ENCODE results near the gene MGLL.

The MGLL gene

DNA sequence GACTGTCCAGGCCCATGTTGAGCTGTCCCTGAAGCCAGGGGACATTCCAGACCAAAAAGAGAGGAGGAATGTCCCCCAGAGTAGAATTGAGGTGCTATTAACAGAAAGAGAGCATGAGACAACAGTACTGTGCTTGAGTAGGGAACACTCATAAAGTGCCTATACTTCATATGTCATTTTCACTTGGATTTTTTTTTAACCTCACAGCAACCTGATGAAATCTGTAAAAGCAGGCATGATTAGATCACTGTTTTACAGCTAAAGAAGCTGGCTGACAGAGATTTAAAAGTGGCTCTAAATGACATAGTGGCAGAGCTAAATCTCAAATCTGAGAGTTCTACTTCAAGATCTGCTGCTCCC lies 174.5 kb downstream of the MGLL start:
- no peak for DNase-seq (ENCODE audit: low spot score)
- TF ChIP-seq, protein P1, sequence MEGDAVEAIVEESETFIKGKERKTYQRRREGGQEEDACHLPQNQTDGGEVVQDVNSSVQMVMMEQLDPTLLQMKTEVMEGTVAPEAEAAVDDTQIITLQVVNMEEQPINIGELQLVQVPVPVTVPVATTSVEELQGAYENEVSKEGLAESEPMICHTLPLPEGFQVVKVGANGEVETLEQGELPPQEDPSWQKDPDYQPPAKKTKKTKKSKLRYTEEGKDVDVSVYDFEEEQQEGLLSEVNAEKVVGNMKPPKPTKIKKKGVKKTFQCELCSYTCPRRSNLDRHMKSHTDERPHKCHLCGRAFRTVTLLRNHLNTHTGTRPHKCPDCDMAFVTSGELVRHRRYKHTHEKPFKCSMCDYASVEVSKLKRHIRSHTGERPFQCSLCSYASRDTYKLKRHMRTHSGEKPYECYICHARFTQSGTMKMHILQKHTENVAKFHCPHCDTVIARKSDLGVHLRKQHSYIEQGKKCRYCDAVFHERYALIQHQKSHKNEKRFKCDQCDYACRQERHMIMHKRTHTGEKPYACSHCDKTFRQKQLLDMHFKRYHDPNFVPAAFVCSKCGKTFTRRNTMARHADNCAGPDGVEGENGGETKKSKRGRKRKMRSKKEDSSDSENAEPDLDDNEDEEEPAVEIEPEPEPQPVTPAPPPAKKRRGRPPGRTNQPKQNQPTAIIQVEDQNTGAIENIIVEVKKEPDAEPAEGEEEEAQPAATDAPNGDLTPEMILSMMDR (IDR thresholded peaks at IDR 0.05; ENCODE audit: extremely low read depth, missing control alignments) = no peak

- TF ChIP-seq, protein P1 (IDR thresholded peaks at IDR 0.05; ENCODE audit: extremely low read depth, missing control alignments) = no peak
Measured at GRCh38 chr3:127647166-127647844, 175.0 kb downstream of the MGLL start.

GRCh38 chr3:127646501-127647046 lies 175.7 kb downstream of the MGLL start:
- DNase-seq (ENCODE audit: low spot score) = no peak
- TF ChIP-seq, protein P1 (IDR thresholded peaks at IDR 0.05; ENCODE audit: extremely low read depth, missing control alignments) = no peak

More at GRCh38 chr3:127647166-127647844, 175.0 kb downstream of the MGLL start:
- DNase-seq (ENCODE audit: low spot score) = no peak

DNA sequence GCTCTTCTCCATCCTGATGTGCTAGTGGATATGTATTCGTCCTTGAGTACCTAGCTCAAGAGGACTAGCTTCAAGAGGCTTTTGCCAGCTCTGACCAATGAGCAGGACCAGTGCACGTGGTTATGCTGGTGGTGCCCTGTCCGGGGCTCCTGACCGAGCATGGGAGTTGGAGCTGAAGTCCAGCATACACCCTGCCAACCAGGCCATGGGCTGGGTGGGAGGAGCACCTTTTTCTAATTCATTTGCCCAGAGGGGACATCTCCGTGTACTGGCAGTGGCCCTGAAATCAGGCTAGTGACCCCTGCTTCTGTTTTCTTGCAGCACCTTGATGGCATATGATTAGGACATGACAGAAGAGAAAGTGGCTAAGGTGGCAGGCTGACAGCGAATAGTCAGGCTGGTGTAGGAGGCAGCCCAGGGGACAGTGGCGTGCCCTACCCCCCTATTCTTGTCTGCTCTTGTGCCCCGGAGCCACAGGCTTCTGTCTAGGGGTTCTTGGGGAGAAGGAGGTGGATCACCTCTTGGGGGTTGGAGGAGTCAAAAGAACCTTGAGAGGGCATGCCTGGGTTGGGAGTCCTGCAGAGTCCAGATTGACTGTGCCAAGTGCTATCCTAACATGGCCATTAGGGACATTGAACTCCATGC lies 176.8 kb downstream of the MGLL start:
- TF ChIP-seq, protein P1 (IDR thresholded peaks at IDR 0.05; ENCODE audit: extremely low read depth, missing control alignments) = no peak

GRCh38 chr3:127644641-127645370 lies 177.5 kb downstream of the MGLL start:
- no peak for DNase-seq (ENCODE audit: low spot score)
- TF ChIP-seq, protein P1 (IDR thresholded peaks at IDR 0.05; ENCODE audit: extremely low read depth, missing control alignments) = no peak

More for the DNA sequence above, 176.8 kb downstream of the MGLL start:
- no peak for DNase-seq (ENCODE audit: low spot score)

- TF ChIP-seq, protein P1 (IDR thresholded peaks at IDR 0.05; ENCODE audit: extremely low read depth, missing control alignments) = no peak
- DNase-seq (ENCODE audit: low spot score) = no peak
Measured at GRCh38 chr3:127640042-127640355, 182.3 kb downstream of the MGLL start.

All from GM20000 (cell line).